Mesangial cell (primary cell): ENCODE results near the gene HLA-DMA. TPM values are rescaled to one million over a fixed set of nuclear protein-coding genes. Genes with fewer than 3 reads are reported as not detected.

ENCODE experiments used
- total RNA-seq: library from RNA; depleted of rRNA; stranded (reverse); fragments of >200 nt; gene quantifications from 2 replicates; pipeline ENCODE4 v1.2.3, GENCODE V29; 2015

The HLA-DMA gene
- 1.8 TPM in 1 of 2 replicates, not detected in the other for total RNA-seq

DNA sequence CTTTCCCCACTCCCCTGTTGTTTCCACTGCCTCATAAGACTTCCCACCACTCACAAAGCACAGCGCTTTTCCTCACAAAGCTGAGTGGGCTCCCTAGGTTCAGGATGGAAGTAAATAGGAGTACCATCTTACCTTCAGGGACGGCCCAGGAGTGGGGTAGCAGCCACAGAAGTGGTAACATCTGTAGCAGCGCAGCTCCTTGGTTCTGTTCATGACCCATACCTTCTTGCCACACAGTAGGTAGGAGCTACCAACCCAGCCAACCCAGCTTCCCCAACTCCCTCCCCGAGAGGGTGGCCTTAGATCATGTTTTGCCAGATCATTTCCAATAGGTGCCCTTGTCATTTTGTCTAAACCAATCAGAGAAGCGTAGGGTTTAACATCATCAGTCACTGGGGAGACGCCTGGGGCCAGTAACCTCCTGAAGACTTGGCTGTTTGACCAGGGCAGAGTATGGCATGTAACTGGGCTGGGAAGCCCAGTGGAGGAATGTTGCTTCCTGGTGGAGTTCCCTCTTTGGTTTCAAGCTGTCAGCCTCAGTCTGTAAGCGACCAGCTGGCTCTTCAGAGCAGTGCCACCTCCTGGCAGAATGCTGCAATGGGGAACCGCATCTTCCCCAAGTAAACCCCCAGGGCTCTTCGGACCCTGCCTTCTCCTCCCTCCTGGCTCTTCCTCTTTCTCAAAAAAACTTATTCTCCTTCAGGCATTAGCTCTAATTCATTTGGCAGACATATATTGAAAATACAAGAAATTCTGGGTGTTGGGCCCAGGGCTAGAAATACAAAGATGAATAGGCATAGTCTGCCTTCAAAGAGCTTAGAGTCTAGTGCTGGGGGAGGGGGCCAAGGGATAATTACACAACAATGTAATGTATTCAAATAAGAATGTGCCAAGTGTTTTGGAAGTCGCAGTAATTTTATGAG, at the start of gene HLA-DMA:
Gene HLA-DMA (minus strand): TSS at position 281 of the 923 bp plus-strand sequence. CDS start 61 bp downstream, at position 220.

DNA sequence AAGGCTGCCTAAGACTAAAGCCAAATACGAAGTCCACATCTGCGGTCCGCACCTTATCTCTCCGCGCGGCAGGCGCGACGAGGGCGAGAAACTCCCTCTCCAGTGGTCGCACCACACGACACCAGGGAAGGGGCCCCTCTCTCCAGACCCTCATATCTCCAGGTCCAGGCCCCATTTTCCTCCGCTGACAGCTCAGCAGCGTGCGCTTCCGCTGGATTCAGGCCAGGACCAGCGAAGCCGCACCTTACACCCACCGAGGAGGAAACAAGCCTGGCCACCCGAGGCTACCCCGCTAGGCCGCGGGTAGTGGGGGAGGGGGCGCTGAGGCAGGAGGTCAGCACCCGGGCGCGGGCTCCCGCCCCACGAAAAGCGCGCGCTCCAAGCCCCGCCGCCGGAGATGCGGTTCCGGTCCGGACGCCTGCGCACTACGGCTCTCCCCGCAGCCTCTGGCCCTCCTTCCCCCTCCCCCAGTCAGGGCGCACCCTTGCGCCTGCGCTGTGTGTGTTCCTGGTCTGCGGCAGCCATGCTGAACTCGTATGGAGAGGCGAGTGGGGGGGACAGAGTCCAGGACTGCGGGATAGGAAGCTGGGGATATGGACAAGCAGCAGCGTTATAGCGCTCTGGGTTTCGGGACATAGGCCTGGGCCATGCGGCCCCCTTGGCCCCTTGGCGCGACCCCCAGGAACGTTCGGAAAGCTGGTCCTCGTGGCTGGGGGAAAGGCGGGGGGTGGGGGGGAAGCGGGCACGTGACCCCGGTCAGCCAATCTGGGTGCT, 15.4 kb upstream of the HLA-DMA start, which contains the start of gene BRD2:
Gene BRD2 (plus strand): TSS at position 502 of the 774 bp plus-strand sequence. CDS start 4,305 bp downstream, outside the sequence.

DNA sequence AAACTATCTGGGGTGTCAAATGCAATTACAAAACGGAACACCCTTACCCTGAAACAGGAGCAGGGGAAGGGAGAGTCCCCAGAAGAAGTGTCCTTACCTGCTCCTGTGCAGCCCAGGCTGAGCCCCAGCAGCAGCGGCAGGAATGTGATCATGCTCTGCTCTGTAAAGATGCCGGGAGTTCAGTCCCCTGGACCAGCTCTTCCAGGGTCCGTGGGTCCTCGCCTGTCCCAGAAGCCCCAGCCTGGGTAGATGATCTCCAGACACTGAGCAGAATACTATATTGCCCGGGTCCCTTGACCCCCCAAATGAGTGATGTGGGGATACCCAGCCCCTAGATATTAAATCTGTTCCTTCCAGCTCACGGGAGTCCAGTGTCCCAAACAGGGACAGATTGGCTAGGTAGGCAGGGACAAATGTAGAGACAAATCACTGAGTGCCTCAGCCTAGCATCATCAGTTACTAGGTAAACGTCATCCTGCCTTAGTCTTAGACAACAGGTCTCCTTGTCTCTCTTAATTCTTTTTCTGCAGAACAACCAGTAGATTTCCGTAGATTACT, 12.2 kb downstream of the HLA-DMA start, which contains the start of gene HLA-DMB:
Gene HLA-DMB (minus strand): TSS at position 373 of the 558 bp plus-strand sequence. CDS start 221 bp downstream, at position 152.

Other genes with a start within 250 kb of the HLA-DMA start
- gene HLA-DQA2, start 211.7 kb downstream of the HLA-DMA start, total RNA-seq: not detected in 2 replicates
- gene HLA-DQB2, start 189.6 kb downstream of the HLA-DMA start, total RNA-seq: 0.16 TPM in 1 of 2 replicates, not detected in the other
- gene HLA-DOB, start 136.1 kb downstream of the HLA-DMA start, total RNA-seq: 0.16 TPM in 1 of 2 replicates, not detected in the other
- gene TAP2, start 114.4 kb downstream of the HLA-DMA start, total RNA-seq: 11.3 and 38.3 TPM in 2 replicates
- 36.0 and 72.1 TPM in 2 replicates for gene PSMB8, start 109.0 kb downstream of the HLA-DMA start, total RNA-seq
- 32.8 and 46.4 TPM in 2 replicates for gene TAP1, start 99.4 kb downstream of the HLA-DMA start, total RNA-seq
- 7.0 and 16.7 TPM in 2 replicates for gene PSMB9, start 98.9 kb downstream of the HLA-DMA start, total RNA-seq
- 0.65 and 2.5 TPM in 2 replicates for gene HLA-DMB, start 12.1 kb downstream of the HLA-DMA start, total RNA-seq
- 80.0 and 97.4 TPM in 2 replicates for gene BRD2, start 15.5 kb upstream of the HLA-DMA start, total RNA-seq
- gene HLA-DOA, start 56.5 kb upstream of the HLA-DMA start, total RNA-seq: under 0.01 TPM in 1 of 2 replicates, not detected in the other
- 6.5 TPM in 1 of 2 replicates, not detected in the other for gene HLA-DPA1, start 120.6 kb upstream of the HLA-DMA start, total RNA-seq
- 6.8 and 41.1 TPM in 2 replicates for gene HLA-DPB1, start 122.9 kb upstream of the HLA-DMA start, total RNA-seq
- gene COL11A2, start 239.4 kb upstream of the HLA-DMA start, total RNA-seq: 0.33 and 0.63 TPM in 2 replicates
- gene RXRB, start 247.6 kb upstream of the HLA-DMA start, total RNA-seq: 17.8 and 24.0 TPM in 2 replicates
- 107 and 109 TPM in 2 replicates for gene SLC39A7, start 247.8 kb upstream of the HLA-DMA start, total RNA-seq